ENCODE data around the gene PIGM.

The PIGM gene

GRCh38 chr1:159982280-159982679 lies 49.5 kb downstream of the PIGM start:
- Histone ChIP-seq H3K23ac (ENCODE audit: low read depth, low read length, poor library complexity) (no peak overlapping the region), H2BK120ac (ENCODE audit: low read depth, low read length) (no peak overlapping the region), H2BK12ac (ENCODE audit: low read length) (no peak overlapping the region), H3K9me3 (replicated peaks in 1 of 2; ENCODE audit: control insufficient read depth in 2 of 2, insufficient read depth in 1 of 2, low read depth in 1 of 2, low read length in 2 of 2) (no peaks in the 10 kb centered on the region), H3K27me3 (ENCODE audit: control insufficient read depth in 3 of 3, insufficient read depth in 3 of 3, low read depth in 1 of 3, low read length in 3 of 3) (peaks cover 0 to 43% (median 0%) of the 10 kb centered on the region in 3 experiments), H2BK15ac (ENCODE audit: low read length) (no peak overlapping the region), H3K18ac (ENCODE audit: low read length) (no peak overlapping the region), H3K36me3 (replicated peaks in 1 of 2; ENCODE audit: control insufficient read depth in 2 of 2, insufficient read depth in 2 of 2, low read length in 2 of 2) (no peaks in the 10 kb centered on the region), H3K4me1 (ENCODE audit: control insufficient read depth in 2 of 2, insufficient read depth in 1 of 2, low read depth in 1 of 2, low read length in 2 of 2) (no peaks in the 10 kb centered on the region), H4K91ac (ENCODE audit: low read depth, low read length, poor library complexity) (no peak overlapping the region), H2BK5ac (ENCODE audit: low read length) (no peak overlapping the region), H3K27ac (replicated peaks; ENCODE audit: low read length) (no peak overlapping the region), H3K14ac (ENCODE audit: low read length) (no peak overlapping the region), H2AK5ac (ENCODE audit: low read depth, low read length) (no peak overlapping the region), H3K9ac (ENCODE audit: low read depth, low read length, poor library complexity) (no peak overlapping the region), H3K79me1 (ENCODE audit: low read depth, low read length) (no peaks in the 10 kb centered on the region), H2AFZ (ENCODE audit: low read length) (no peak overlapping the region), H3K4ac (ENCODE audit: low read length) (no peak overlapping the region), H4K8ac (ENCODE audit: low read depth, low read length) (no peak overlapping the region), H3K4me2 (ENCODE audit: insufficient read depth, low read length, poor library complexity, severe bottlenecking) (no peak overlapping the region), H3K4me3 (ENCODE audit: low read length in 2 of 2) (no peak overlapping the region)
- DNase-seq (ENCODE audit: low spot score): no peak
- whole genome bisulfite sequencing, 2 donors (ENCODE audit: extremely low coverage in 2 of 2, insufficient read length in 2 of 2, insufficient replicate concordance in 1 of 2): 100% methylated on average over 1 of the region's 6 CpGs; no CpG with 5 or more reads in 1 of the 2 donors

GRCh38 chr1:159981351-159982055 lies 50.3 kb downstream of the PIGM start:
- H3K27ac ChIP-seq (replicated peaks; ENCODE audit: low read length): no peak overlapping the region
- no CpG with 5 or more reads among the region's 6 CpGs for WGBS, 2 donors (ENCODE audit: extremely low coverage in 2 of 2, insufficient read length in 2 of 2, insufficient replicate concordance in 1 of 2)

GRCh38 chr1:159980786-159981185 lies 51.0 kb downstream of the PIGM start:
- H3K36me3 ChIP-seq (replicated peaks in 1 of 2; ENCODE audit: control insufficient read depth in 2 of 2, insufficient read depth in 2 of 2, low read length in 2 of 2): no peaks in the 10 kb centered on the region
- no peaks in the 10 kb centered on the region for H3K79me1 ChIP-seq (ENCODE audit: low read depth, low read length)
- H2AFZ ChIP-seq (ENCODE audit: low read length): no peak overlapping the region
- no peak overlapping the region for H2BK5ac ChIP-seq (ENCODE audit: low read length)
- no peak overlapping the region for H2BK15ac ChIP-seq (ENCODE audit: low read length)
- no peak overlapping the region for H2BK120ac ChIP-seq (ENCODE audit: low read depth, low read length)
- no peak overlapping the region for H2BK12ac ChIP-seq (ENCODE audit: low read length)
- H3K4me3 ChIP-seq (ENCODE audit: low read length in 2 of 2): no peak overlapping the region
- no peak overlapping the region for H4K91ac ChIP-seq (ENCODE audit: low read depth, low read length, poor library complexity)
- no peak overlapping the region for H3K18ac ChIP-seq (ENCODE audit: low read length)
- H3K23ac ChIP-seq (ENCODE audit: low read depth, low read length, poor library complexity): no peak overlapping the region
- H3K14ac ChIP-seq (ENCODE audit: low read length): no peak overlapping the region
- no CpG with 5 or more reads among the region's 7 CpGs for WGBS, 2 donors (ENCODE audit: extremely low coverage in 2 of 2, insufficient read length in 2 of 2, insufficient replicate concordance in 1 of 2)
- no peak overlapping the region for H3K4me2 ChIP-seq (ENCODE audit: insufficient read depth, low read length, poor library complexity, severe bottlenecking)
- H4K8ac ChIP-seq (ENCODE audit: low read depth, low read length): no peak overlapping the region
- H3K27ac ChIP-seq (replicated peaks; ENCODE audit: low read length): no peak overlapping the region
- DNase-seq (ENCODE audit: low spot score): no peak
- H3K4me1 ChIP-seq (ENCODE audit: control insufficient read depth in 2 of 2, insufficient read depth in 1 of 2, low read depth in 1 of 2, low read length in 2 of 2): no peaks in the 10 kb centered on the region
- H3K9me3 ChIP-seq (replicated peaks in 1 of 2; ENCODE audit: control insufficient read depth in 2 of 2, insufficient read depth in 1 of 2, low read depth in 1 of 2, low read length in 2 of 2): no peaks in the 10 kb centered on the region
- no peak overlapping the region for H3K4ac ChIP-seq (ENCODE audit: low read length)
- no peak overlapping the region for H2AK5ac ChIP-seq (ENCODE audit: low read depth, low read length)
- H3K27me3 ChIP-seq (ENCODE audit: control insufficient read depth in 3 of 3, insufficient read depth in 3 of 3, low read depth in 1 of 3, low read length in 3 of 3): peaks cover 0 to 38% (median 0%) of the 10 kb centered on the region in 3 experiments
- no peak overlapping the region for H3K9ac ChIP-seq (ENCODE audit: low read depth, low read length, poor library complexity)

More at GRCh38 chr1:159981351-159982055, 50.3 kb downstream of the PIGM start:
- Histone ChIP-seq H4K8ac (ENCODE audit: low read depth, low read length) (no peak overlapping the region), H3K18ac (ENCODE audit: low read length) (peak overlapping the region; percentile 48), H2AK5ac (ENCODE audit: low read depth, low read length) (no peak overlapping the region), H3K23ac (ENCODE audit: low read depth, low read length, poor library complexity) (peak overlapping the region; percentile 68), H2BK120ac (ENCODE audit: low read depth, low read length) (no peak overlapping the region), H2AFZ (ENCODE audit: low read length) (no peak overlapping the region), H3K36me3 (replicated peaks in 1 of 2; ENCODE audit: control insufficient read depth in 2 of 2, insufficient read depth in 2 of 2, low read length in 2 of 2) (no peaks in the 10 kb centered on the region), H2BK15ac (ENCODE audit: low read length) (no peak overlapping the region), H3K9ac (ENCODE audit: low read depth, low read length, poor library complexity) (no peak overlapping the region), H2BK12ac (ENCODE audit: low read length) (no peak overlapping the region), H3K79me1 (ENCODE audit: low read depth, low read length) (no peaks in the 10 kb centered on the region), H3K4me1 (ENCODE audit: control insufficient read depth in 2 of 2, insufficient read depth in 1 of 2, low read depth in 1 of 2, low read length in 2 of 2) (no peaks in the 10 kb centered on the region), H3K4ac (ENCODE audit: low read length) (no peak overlapping the region), H3K4me2 (ENCODE audit: insufficient read depth, low read length, poor library complexity, severe bottlenecking) (no peak overlapping the region), H3K27me3 (ENCODE audit: control insufficient read depth in 3 of 3, insufficient read depth in 3 of 3, low read depth in 1 of 3, low read length in 3 of 3) (peaks cover 0 to 37% (median 0%) of the 10 kb centered on the region in 3 experiments), H3K14ac (ENCODE audit: low read length) (no peak overlapping the region), H2BK5ac (ENCODE audit: low read length) (peak overlapping the region; percentile 79), H3K4me3 (ENCODE audit: low read length in 2 of 2) (no peak overlapping the region), H3K9me3 (replicated peaks in 1 of 2; ENCODE audit: control insufficient read depth in 2 of 2, insufficient read depth in 1 of 2, low read depth in 1 of 2, low read length in 2 of 2) (no peaks in the 10 kb centered on the region), H4K91ac (ENCODE audit: low read depth, low read length, poor library complexity) (no peak overlapping the region)
- DNase-seq (ENCODE audit: low spot score): no peak

- H3K18ac ChIP-seq (ENCODE audit: low read length): no peak overlapping the region
- DNase-seq (ENCODE audit: low spot score): no peak
- H2AK5ac ChIP-seq (ENCODE audit: low read depth, low read length): no peak overlapping the region
- H3K4me2 ChIP-seq (ENCODE audit: insufficient read depth, low read length, poor library complexity, severe bottlenecking): no peak overlapping the region
- no CpG with 5 or more reads among the region's 6 CpGs for WGBS, 2 donors (ENCODE audit: extremely low coverage in 2 of 2, insufficient read length in 2 of 2, insufficient replicate concordance in 1 of 2)
- H4K8ac ChIP-seq (ENCODE audit: low read depth, low read length): no peak overlapping the region
- no peak overlapping the region for H3K27ac ChIP-seq (replicated peaks; ENCODE audit: low read length)
- no peak overlapping the region for H2BK120ac ChIP-seq (ENCODE audit: low read depth, low read length)
- H3K79me1 ChIP-seq (ENCODE audit: low read depth, low read length): no peaks in the 10 kb centered on the region
- no peak overlapping the region for H3K14ac ChIP-seq (ENCODE audit: low read length)
- no peak overlapping the region for H3K23ac ChIP-seq (ENCODE audit: low read depth, low read length, poor library complexity)
- H3K9ac ChIP-seq (ENCODE audit: low read depth, low read length, poor library complexity): no peak overlapping the region
- H3K27me3 ChIP-seq (ENCODE audit: control insufficient read depth in 3 of 3, insufficient read depth in 3 of 3, low read depth in 1 of 3, low read length in 3 of 3): peaks cover 0 to 42% (median 0%) of the 10 kb centered on the region in 3 experiments
- H2AFZ ChIP-seq (ENCODE audit: low read length): no peak overlapping the region
- H3K4me3 ChIP-seq (ENCODE audit: low read length in 2 of 2): no peak overlapping the region
- no peak overlapping the region for H3K4ac ChIP-seq (ENCODE audit: low read length)
- no peaks in the 10 kb centered on the region for H3K9me3 ChIP-seq (replicated peaks in 1 of 2; ENCODE audit: control insufficient read depth in 2 of 2, insufficient read depth in 1 of 2, low read depth in 1 of 2, low read length in 2 of 2)
- H2BK15ac ChIP-seq (ENCODE audit: low read length): no peak overlapping the region
- no peak overlapping the region for H2BK5ac ChIP-seq (ENCODE audit: low read length)
- H3K4me1 ChIP-seq (ENCODE audit: control insufficient read depth in 2 of 2, insufficient read depth in 1 of 2, low read depth in 1 of 2, low read length in 2 of 2): no peaks in the 10 kb centered on the region
- H3K36me3 ChIP-seq (replicated peaks in 1 of 2; ENCODE audit: control insufficient read depth in 2 of 2, insufficient read depth in 2 of 2, low read length in 2 of 2): no peaks in the 10 kb centered on the region
- no peak overlapping the region for H4K91ac ChIP-seq (ENCODE audit: low read depth, low read length, poor library complexity)
- H2BK12ac ChIP-seq (ENCODE audit: low read length): no peak overlapping the region
Measured at GRCh38 chr1:159980076-159980475, 51.7 kb downstream of the PIGM start.
